Measurements from ENCODE around the gene TINAGL1. TPM values are rescaled to one million over a fixed set of nuclear protein-coding genes. Genes with fewer than 3 reads are reported as not detected.

TINAGL1 gene
- total and polyA plus RNA-seq, 10 of the 15 experiments (the other 5 are each of a cell fraction or from before 2014, with no cell fraction given): 0.20 to 0.49 (median 0.23) TPM; not detected in 7

DNA sequence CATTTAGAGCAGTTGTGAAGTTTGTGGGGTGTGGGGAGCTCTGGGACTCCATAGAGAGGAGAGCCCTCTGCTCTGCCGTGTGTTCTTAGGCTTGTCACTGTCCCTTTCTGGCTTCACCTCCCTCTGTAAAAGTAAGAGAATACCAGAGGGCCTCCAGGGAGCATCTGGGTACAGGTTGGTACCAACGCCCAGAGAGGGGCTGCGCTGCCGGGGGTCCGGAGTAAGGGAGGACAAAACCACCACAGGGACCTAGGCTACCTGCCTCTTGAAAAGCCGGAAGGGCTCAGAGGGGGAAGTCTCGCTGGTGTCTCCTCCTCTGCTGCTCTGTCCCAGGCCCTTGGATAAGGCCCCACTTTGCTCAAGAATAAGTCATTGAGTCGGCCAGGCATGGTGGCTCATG is 3.1 kb upstream of the TINAGL1 start:
- no peak for ATAC-seq
- no peak for DNase-seq (ENCODE audit: low read depth, low spot score)
- 44% methylated on average over 8 of the region's 8 CpGs for WGBS (ENCODE audit: insufficient coverage, insufficient replicate concordance, low lambda C conversion rate, missing lambda C conversion rate)
- BruUV-seq (replicated peaks): no TSS peak
- Histone ChIP-seq H4K20me1 (ENCODE audit: control insufficient read depth, insufficient read depth) (no peaks in the 10 kb centered on the region), H3K4me1 (ENCODE audit: control insufficient read depth, insufficient read depth, low read length) (no peaks in the 10 kb centered on the region; the same call in 1 of the 2 replicates), H3K79me2 (ENCODE audit: control insufficient read depth, insufficient read depth, low read length) (no peaks in the 10 kb centered on the region), H3K4me3 (no peak overlapping the region), H3K4me2 (ENCODE audit: control insufficient read depth, insufficient read depth) (no peak overlapping the region), H3K27ac (ENCODE audit: control insufficient read depth, insufficient read depth) (no peak overlapping the region), H2AFZ (ENCODE audit: control insufficient read depth, low read depth, low read length) (no peak overlapping the region), H3K36me3 (ENCODE audit: control insufficient read depth in 2 of 2, insufficient read depth in 2 of 2, low read length in 1 of 2) (no peaks in the 10 kb centered on the region), H3K9me3 (replicated peaks; ENCODE audit: control insufficient read depth, insufficient read depth, low read length) (no peaks in the 10 kb centered on the region), H3K27me3 (replicated peaks in 1 of 2; ENCODE audit: control insufficient read depth in 2 of 2, insufficient read depth in 2 of 2, low read length in 1 of 2) (peaks cover 0 to 3% of the 10 kb centered on the region in 2 experiments; a peak in 1 of 4 replicates), H3K9ac (ENCODE audit: control insufficient read depth, insufficient read depth, low read length) (no peak overlapping the region)
- intact Hi-C loops (cut with micrococcal nuclease; ENCODE audit: unreplicated experiment) (no loop called here), in situ Hi-C loops (cut with MboI) (no loop called here)
- ChIA-PET SMC1A (ENCODE audit: uncharacterized antibody, unreplicated experiment) (interaction anchor here (1.1 to 1.2 kb wide), 2 partner anchors 23 to 24 kb away, joined by 3 to 4 read pairs; no protein-coding TSS in a partner anchor), RAD21 (ENCODE audit: unreplicated experiment) (interaction anchor here (1.1 kb wide), 1 partner anchor 17 kb away, joined by 3 read pairs; no protein-coding TSS in a partner anchor), POLR2A (interaction anchor here (1.0 kb wide), 1 partner anchor 39 kb away, joined by 3 read pairs; no protein-coding TSS in a partner anchor), CTCF (interaction anchor here (1.7 to 2.3 kb wide), 2 partner anchors 8 to 11 kb away, joined by 5 to 14 read pairs; no protein-coding TSS in a partner anchor)
- TF ChIP-seq IRF4 (IDR thresholded peaks at IDR 0.05; ENCODE audit: low read depth, low read length): no peak
- no peak for FAIRE-seq

DNA sequence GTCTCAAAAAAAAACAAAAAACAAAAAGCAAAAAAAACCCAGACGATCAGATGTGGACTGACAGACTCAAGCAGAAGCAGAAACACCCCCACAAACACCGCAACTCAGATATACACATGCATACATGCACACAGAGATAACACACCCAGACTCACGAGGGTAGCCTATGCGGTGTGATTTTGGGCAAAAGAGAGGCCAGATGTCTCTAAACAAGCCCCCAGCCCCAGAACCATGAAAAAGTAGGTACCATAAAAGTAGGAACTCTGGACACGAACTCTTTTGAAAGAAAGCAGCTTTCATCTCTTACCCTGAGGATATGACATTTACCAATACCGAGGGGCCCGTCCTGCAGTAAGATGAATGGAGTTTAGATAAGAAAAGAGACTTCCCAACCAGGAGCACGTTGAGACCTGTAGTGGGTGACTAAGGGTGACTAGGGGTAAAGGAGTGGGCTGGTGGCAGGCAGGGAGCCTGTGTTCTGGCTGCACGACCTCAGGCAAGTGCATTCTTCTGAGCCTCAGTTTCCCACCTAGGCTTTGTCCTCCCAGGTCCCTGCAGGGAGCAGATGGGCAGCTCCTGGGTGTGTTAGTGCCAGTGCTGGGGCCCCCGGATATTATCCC is 1.5 kb upstream of the TINAGL1 start:
- H3K27me3 ChIP-seq (replicated peaks in 1 of 2; ENCODE audit: control insufficient read depth in 2 of 2, insufficient read depth in 2 of 2, low read length in 1 of 2): peaks cover 0 to 3% of the 10 kb centered on the region in 2 experiments; a peak in 2 of 4 replicates
- SMC1A ChIA-PET (ENCODE audit: uncharacterized antibody, unreplicated experiment): no interaction called here
- H3K9ac ChIP-seq (ENCODE audit: control insufficient read depth, insufficient read depth, low read length): no peak overlapping the region
- POLR2A ChIA-PET: no interaction called here
- no peak overlapping the region for H3K4me2 ChIP-seq (ENCODE audit: control insufficient read depth, insufficient read depth)
- H2AFZ ChIP-seq (ENCODE audit: control insufficient read depth, low read depth, low read length): no peak overlapping the region
- intact Hi-C loops (cut with micrococcal nuclease; ENCODE audit: unreplicated experiment): no loop called here
- H3K79me2 ChIP-seq (ENCODE audit: control insufficient read depth, insufficient read depth, low read length): no peaks in the 10 kb centered on the region
- RAD21 ChIA-PET (ENCODE audit: unreplicated experiment): no interaction called here
- ATAC-seq: no peak
- 21% methylated on average over 10 of the region's 10 CpGs for WGBS (ENCODE audit: insufficient coverage, insufficient replicate concordance, low lambda C conversion rate, missing lambda C conversion rate)
- CTCF ChIA-PET: no interaction called here
- no peaks in the 10 kb centered on the region; the same call in 1 of the 2 replicates for H3K4me1 ChIP-seq (ENCODE audit: control insufficient read depth, insufficient read depth, low read length)
- no peaks in the 10 kb centered on the region for H3K9me3 ChIP-seq (replicated peaks; ENCODE audit: control insufficient read depth, insufficient read depth, low read length)
- in situ Hi-C loops (cut with MboI): no loop called here
- no peak overlapping the region for H3K4me3 ChIP-seq
- H3K36me3 ChIP-seq (ENCODE audit: control insufficient read depth in 2 of 2, insufficient read depth in 2 of 2, low read length in 1 of 2): no peaks in the 10 kb centered on the region
- TF ChIP-seq CBX5 (IDR thresholded peaks at IDR 0.05; ENCODE audit: low read depth): no peak
- no peak for TF ChIP-seq EZH2 (IDR thresholded peaks at IDR 0.05; ENCODE audit: borderline replicate concordance, control insufficient read depth, low read depth, low read length)
- TF ChIP-seq FOXM1 (IDR thresholded peaks at IDR 0.05; ENCODE audit: low read depth, low read length): no peak
- TF ChIP-seq MEF2A (IDR thresholded peaks at IDR 0.05; ENCODE audit: insufficient read depth, low read depth, low read length): no peak
- no peak for TF ChIP-seq SMAD5 (IDR thresholded peaks at IDR 0.05; ENCODE audit: low read depth)
- TF ChIP-seq ATF7 (IDR thresholded peaks at IDR 0.05; ENCODE audit: low read depth): no peak
- no peak for TF ChIP-seq NR2C1 (IDR thresholded peaks at IDR 0.05)
- no peak for TF ChIP-seq KLF5 (IDR thresholded peaks at IDR 0.05; ENCODE audit: partially characterized antibody)
- TF ChIP-seq, protein P1, sequence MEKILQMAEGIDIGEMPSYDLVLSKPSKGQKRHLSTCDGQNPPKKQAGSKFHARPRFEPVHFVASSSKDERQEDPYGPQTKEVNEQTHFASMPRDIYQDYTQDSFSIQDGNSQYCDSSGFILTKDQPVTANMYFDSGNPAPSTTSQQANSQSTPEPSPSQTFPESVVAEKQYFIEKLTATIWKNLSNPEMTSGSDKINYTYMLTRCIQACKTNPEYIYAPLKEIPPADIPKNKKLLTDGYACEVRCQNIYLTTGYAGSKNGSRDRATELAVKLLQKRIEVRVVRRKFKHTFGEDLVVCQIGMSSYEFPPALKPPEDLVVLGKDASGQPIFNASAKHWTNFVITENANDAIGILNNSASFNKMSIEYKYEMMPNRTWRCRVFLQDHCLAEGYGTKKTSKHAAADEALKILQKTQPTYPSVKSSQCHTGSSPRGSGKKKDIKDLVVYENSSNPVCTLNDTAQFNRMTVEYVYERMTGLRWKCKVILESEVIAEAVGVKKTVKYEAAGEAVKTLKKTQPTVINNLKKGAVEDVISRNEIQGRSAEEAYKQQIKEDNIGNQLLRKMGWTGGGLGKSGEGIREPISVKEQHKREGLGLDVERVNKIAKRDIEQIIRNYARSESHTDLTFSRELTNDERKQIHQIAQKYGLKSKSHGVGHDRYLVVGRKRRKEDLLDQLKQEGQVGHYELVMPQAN (conservative IDR thresholded peaks at IDR 0.05): no peak
- no peak for TF ChIP-seq POLR2A (IDR thresholded peaks at IDR 0.05; ENCODE audit: low read depth, low read length)
- no peak for TF ChIP-seq BHLHE40 (IDR thresholded peaks at IDR 0.05; ENCODE audit: borderline replicate concordance in 1 of 2, low read depth in 2 of 2, low read length in 1 of 2)
- TF ChIP-seq BACH1 (IDR thresholded peaks at IDR 0.05; ENCODE audit: borderline replicate concordance): no peak
- no peak for TF ChIP-seq MYB (IDR thresholded peaks at IDR 0.05; ENCODE audit: borderline replicate concordance, low read depth, low read length)
- TF ChIP-seq RAD51 (IDR thresholded peaks at IDR 0.05): no peak
- TF ChIP-seq POLR2AphosphoS2 (IDR thresholded peaks at IDR 0.05; ENCODE audit: low read depth, low read length): no peak
- no peaks in the 10 kb centered on the region for H4K20me1 ChIP-seq (ENCODE audit: control insufficient read depth, insufficient read depth)
- no peak for FAIRE-seq
- no peak for DNase-seq (ENCODE audit: low read depth, low spot score)
- no TSS peak for BruUV-seq (replicated peaks)
- H3K27ac ChIP-seq (ENCODE audit: control insufficient read depth, insufficient read depth): no peak overlapping the region

All from GM12878 (cell line).